HEK293T (cell line): Measurements from ENCODE around the gene SSRP1.

Experiments used
- ARNT ChIP-seq: fragments of 450-650 bp; IDR thresholded peaks from 2 replicates; pipeline ENCODE4 v1.6.1; 2017; ENCODE audit warnings: mild to moderate bottlenecking
- BHLHE40 ChIP-seq: fragments of 450-650 bp; IDR thresholded peaks from 2 replicates; pipeline ENCODE4 v1.6.1; 2016; ENCODE audit warnings: mild to moderate bottlenecking, moderate library complexity, borderline replicate concordance
- ELF4 ChIP-seq: fragments of 450-650 bp; IDR thresholded peaks from 2 replicates; pipeline ENCODE4 v1.6.1; 2017; ENCODE audit warnings: antibody characterized with exemption
- FOXA1 ChIP-seq: fragments of 450-650 bp; IDR thresholded peaks from 2 replicates; pipeline ENCODE4 v1.6.1; 2016; ENCODE audit warnings: mild to moderate bottlenecking
- FOXK2 ChIP-seq: fragments of 450-650 bp; IDR thresholded peaks from 2 replicates; pipeline ENCODE4 v1.6.1; 2016; ENCODE audit warnings: mild to moderate bottlenecking
- FOXM1 ChIP-seq: fragments of 450-650 bp; IDR thresholded peaks from 2 replicates; pipeline ENCODE4 v1.6.1; 2017; ENCODE audit warnings: mild to moderate bottlenecking, borderline replicate concordance
- L3MBTL2 ChIP-seq: fragments of 450-650 bp; conservative IDR thresholded peaks from 2 replicates; pipeline ENCODE4 v1.6.1; 2016; ENCODE audit warnings: mild to moderate bottlenecking
- NFRKB ChIP-seq: fragments of 450-650 bp; IDR thresholded peaks from 2 replicates; pipeline ENCODE4 v1.6.1; 2016; ENCODE audit warnings: mild to moderate bottlenecking, moderate library complexity
- SP1 ChIP-seq: fragments of 450-650 bp; IDR thresholded peaks from 2 replicates; pipeline ENCODE4 v1.6.1; 2017
- SUZ12 ChIP-seq: fragments of 450-650 bp; IDR thresholded peaks from 2 replicates; pipeline ENCODE4 v1.6.1; 2016; ENCODE audit warnings: mild to moderate bottlenecking
- TARDBP ChIP-seq: fragments of 450-650 bp; IDR thresholded peaks from 2 replicates; pipeline ENCODE4 v1.6.1; 2016

DNA sequence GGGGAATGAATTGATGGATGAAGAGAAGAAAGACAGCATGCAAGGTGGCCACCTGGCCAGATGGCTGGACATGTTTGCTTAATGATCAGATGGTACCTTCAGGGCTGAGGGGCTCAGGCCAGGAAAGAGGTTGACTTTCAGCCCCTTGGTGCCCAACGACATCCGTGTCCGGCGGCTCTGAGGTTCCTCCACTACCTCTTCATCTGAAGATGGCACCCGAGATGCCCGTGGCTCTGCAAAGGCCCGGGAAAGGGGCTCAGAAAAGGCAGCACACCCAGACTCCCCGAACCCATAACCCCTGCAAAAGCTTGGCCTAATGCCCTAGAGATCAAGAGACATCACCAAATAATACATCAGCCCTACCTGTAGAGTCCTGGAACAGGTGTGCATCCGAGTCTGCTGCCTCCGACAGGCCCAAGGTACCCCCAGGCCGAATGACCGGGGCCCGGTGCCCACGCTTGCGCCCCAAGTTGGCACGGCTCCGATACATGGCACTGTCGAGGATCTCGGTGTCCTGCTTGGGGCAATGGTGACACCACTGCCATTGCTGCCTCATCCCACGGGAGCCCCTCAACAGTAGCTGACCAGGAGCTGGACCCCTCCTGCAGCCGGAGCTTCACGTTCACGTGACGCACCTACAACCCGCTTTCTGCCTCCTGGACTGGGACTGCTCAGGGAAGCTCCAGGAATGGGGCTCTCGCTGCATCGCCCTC is 33.8 kb downstream of the SSRP1 start:
- TF ChIP-seq BHLHE40, result no peak
- no peak for TF ChIP-seq L3MBTL2
- TF ChIP-seq FOXA1, result no peak
- no peak for TF ChIP-seq SP1
- no peak for TF ChIP-seq TARDBP
- no peak for TF ChIP-seq ARNT
- TF ChIP-seq SUZ12, result no peak
- no peak for TF ChIP-seq ELF4
- TF ChIP-seq NFRKB, result no peak
- no peak for TF ChIP-seq FOXK2
- no peak for TF ChIP-seq FOXM1
